ENCODE data around the gene CALY.

The CALY gene

DNA sequence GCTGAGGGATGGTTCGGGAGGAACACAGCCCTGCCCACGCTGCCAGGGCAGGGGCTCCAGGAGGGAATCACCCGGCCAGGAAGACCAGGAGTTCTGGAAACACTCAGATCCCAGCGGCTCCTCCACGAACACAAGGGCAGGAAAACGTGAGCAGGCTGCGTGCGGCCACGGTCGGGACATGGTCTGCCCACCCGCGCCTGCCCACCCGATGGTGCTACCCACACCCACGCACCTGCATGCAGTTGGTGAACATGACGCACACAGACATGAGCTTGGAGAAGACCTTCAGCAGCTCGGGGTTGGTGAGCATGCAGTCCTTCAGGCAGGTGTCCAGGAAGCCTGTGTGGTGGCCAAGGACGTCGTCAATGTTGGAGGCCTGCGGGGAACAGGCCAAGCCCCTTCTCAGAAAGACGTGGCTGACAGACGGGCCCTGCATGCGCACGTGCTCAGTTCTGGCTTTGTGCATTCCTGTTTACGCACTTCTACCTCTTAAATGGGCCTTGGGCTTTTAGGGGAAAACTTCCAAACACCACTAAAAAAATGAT lies 53.8 kb downstream of the CALY start:
- no peak for DNase-seq

DNA sequence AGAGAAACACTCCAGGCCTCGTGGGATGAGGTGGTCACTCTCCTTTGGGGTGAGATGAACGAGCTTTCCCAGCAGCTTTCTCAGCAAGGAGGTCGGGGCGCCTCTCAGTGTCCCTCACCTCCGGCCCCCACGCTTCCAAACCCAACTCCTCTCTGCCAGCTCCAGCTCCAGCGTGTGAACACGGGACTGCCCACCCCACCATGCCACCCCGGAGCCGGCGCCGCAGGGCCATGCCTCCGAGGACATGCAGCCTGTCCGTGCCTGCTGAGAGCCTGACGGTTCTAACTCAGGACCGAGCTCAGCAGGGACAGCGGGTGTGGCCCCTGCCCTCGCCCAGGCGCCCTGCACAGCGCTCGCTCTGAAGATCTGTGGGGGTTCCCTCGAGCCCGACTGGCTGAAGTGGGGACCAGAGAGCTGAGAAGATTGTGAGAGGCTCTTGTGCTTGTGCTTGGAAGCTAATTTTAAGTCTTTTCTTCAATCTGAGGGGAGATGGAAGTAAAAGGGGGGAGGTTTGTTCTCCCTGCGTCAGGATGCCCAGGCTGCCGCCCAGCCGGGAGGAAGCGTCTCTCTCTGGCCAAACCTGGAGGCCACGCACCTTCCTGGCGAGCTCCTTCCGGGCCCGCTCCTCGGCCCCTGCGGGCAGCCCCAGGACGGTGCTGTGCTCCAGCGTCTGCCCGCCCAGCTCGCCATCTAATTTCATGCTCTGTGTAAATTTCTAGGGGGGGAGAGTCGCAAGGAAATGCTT lies 54.9 kb downstream of the CALY start:
- DNase-seq, result no peak

DNA sequence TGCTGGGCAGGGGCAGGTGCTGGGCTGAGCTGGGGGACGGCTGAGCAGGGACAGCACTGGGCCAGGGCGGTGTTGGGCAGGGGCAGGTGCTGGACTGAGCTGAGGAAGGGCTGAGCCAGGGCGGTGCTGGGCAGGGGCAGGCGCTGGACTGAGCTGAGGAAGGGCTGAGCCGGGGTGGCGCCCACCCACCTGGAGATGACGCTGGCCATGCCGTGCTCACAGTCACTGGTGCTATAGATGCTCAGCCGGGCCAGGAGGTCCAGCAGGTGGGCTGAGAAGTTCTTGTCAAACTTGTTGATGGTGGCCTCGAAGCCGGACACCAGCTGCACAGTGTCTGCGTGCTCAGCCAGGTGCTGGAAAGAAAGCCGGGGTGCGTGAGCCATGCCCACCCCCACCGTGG lies 55.6 kb downstream of the CALY start:
- DNase-seq, result no peak

DNA sequence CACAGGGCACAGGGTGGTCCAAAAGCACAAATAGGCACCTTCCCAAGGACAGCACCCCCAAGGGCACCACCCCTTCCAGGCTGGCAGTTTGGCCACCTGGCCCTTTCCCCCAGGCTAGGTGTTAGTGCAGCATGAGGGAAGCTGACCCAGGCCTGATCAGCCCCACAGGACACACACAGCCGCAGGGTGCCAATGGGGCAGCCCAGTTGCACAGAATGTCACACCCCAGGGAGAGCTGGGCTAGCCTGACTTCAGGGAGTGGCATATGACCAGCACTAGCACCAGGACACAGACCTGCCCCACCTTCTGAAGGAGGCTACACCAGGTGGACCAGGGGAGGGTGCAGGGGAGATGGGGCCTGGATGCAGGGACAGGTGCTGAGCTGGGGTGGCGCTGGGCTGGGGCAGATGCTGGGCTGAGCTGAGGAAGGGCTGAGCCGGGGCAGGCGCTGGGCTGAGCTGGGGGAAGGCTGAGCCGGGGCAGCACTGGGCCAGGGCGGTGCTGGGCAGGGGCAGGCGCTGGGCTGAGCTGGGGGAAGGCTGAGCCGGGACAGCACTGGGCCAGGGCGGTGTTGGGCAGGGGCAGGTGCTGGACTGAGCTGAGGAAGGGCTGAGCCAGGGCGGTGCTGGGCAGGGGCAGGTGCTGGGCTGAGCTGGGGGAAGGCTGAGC lies 56.2 kb downstream of the CALY start:
- no peak for DNase-seq

DNA sequence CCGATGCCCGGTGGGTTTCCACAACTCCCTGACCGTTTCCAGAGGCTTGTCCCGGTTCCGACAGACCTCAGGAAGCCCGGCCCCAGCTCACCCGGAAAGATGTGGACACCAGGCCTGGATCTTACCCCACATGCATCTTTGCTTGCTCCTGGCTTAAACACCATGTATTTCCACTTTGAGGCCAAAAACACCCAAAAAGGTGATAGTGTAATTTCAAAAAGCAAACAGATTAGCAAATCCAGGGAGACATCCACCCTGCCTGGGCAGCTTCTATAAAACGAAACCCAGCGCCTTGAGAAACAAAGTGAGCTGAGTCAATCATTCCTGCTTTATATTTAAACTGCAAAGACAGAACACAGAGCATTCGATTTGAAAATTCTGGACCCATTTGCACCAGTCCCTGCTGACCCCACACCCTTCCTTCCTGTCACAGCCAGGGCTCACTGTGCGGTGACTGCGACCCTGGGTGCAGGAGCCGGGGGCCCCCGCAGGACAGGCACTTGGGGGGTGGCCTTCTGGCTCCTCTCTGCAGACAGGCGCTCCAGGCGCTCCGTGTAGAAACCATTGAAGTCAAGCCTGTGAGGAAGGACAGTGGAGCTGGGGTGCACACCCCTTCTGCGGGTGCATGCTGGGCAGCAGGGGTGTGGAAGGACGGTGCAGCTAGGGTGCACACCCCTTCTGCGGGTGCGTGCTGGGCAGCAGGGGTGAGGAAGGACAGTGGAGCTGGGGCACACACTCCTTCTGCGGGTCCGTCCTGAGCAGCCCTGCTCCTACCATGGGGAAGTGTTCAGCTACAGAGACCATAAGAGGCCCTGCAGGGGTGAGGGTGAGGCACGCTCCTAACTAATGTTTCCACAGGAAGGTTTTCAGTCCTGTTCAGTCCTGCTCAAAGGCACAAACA lies 57.1 kb downstream of the CALY start:
- no peak for DNase-seq

DNA sequence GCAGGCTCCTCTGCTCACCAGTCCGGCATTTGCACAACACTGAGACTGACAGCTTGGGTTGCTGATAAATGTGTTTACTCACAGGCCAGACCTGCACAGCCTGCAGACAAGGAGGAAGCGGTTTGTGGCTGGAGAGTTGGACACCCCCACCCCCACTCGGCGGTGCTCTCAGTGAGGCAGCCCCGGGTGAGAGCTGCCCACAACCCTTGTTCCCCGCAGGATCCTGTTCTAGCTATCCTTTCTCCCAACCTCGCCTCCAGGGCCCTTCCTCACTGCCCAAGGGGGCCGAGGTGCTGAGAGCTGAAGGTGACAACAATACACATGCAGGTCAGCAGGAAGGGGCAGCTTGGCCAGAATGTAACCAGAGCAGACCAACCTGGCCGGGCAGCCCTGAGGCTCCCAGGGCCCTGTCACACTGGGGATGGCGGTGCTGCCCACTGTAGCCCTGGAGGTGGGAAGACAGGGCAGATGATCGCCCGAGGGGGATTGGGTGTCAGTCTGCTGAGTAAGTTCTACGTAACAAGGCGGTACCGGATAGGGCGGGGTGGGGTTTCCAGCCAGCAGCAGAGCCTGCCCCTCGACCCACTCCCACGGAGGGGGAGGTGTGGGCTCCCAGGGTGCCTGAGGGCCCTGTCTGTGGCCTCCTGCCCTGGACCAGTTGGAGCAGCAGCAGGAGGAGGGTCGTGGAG lies 58.0 kb downstream of the CALY start:
- peak in 1 of 2 donors; percentile 9 for DNase-seq

DNA sequence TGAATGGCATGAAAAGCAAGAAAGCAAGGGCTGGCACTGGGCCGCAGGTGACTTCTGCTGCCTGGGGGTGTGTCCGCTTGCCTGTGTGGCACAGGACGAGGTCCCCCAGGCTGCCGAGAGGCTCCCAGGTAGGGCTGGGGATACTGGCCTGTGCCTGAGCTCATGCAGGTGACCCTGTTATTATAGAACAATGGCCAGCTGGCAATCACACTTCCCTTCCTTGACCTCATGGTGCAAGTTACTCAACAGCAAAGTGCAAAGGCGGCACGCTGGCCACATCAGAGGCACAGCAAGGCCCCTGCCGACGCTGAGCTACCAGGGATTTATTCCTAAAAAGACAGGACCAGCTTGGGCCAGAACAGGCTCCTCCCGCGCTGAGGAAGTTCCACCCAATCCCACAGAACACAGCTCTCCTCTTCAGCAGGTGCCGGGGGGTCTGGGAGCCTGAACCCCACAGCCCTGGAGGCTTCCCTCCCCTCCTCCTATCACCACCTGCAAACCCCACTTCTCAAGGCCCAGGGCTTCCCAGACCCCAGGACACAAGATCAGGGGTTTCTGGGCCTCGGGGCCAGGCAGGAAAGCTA lies 58.6 kb downstream of the CALY start:
- DNase-seq, result no peak

DNA sequence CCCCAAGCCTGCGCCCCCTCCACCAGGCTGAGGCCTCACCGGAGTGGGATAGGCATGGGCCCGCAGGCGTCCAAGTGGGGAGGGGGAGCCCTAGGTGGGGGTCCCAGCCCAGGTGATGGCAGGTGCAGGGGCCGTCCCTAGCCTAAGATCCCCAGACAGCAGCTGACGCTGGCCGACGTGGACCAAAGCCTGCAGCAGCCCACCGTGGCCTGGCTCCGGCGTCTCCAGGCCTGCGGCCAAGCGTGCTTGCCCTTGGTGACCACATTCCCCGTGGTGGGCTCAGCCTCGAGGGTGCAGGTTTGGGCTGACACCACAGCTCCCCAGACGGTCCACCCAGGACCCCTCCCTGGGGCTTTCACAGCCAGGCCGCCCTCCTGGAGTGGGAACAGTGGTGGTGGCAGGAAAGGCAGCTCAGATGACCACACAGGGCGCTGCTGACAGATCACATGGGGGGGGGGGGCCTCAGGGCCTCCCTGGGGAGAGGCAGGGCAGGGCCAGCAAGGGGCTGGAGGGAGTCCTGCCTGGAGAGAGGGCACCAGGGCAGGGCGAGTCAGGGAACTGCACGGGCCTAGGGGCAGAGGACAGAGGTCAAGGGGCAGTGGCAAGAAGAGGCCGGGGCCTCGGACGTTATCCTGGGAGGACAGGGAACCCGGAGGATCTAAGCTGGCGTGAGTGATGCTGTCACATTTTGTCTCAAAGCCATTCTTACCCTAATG lies 59.3 kb downstream of the CALY start:
- DNase-seq, result no peak

DNA sequence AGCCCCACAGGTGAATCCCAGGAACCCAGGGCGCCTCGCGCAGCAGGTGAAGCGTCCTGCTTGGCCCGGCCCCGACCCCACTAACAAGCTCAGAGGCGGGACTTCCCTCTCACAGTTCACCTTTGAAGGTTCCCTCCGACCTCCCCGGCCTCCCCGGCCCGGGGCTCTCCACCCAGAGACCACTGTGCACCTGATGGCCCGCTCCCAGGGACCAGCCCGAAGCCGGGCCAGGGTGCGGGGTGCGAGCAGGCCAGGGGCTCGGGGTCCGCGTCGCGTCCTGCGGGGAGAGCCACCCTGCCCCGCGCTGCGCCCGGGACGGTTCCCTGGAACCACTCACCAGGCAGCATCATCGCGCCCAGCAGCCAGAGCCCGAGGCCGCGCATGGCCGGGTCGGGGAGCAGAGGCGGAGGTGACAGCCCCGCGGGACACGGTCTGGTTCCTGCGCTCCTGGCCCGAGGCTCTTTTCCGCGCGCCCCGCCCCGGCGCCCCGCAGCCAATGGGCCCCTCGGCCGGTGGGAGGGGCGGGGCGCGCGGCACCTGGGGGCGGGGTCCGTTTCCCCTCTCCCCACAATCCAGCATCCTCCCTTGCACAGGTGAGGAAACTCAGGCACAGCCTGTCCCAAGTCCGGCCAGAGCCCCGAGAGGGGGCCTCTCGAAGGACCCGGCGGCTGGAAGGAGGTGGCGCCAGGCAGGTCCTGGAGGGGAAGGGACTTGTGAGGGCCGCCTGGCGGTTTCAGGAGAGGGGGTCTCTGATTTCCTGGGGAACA lies 60.1 kb downstream of the CALY start, which contains the start of gene ADAM8:
ADAM8 (minus strand) TSS at position 434 of the 767 bp plus-strand sequence; CDS start at position 383, 51 bp downstream.
- DNase-seq, result no peak

DNA sequence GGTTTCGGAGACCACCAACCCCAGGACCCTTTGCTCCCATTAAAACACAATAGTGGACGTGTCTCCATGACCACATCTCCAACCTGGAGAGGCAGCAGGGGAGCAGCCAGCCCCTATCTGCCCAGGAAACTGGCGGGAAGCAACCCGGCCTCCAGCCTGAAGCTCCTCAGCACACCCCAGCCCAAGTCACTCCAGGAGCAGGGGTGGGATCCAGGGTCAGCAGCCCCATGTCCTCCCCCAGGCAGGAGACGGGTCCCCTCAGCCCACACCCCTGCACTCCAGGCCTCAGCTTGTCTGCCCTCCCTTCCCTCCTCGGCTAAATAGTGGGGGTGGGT lies 60.6 kb downstream of the CALY start:
- DNase-seq, result no peak

DNA sequence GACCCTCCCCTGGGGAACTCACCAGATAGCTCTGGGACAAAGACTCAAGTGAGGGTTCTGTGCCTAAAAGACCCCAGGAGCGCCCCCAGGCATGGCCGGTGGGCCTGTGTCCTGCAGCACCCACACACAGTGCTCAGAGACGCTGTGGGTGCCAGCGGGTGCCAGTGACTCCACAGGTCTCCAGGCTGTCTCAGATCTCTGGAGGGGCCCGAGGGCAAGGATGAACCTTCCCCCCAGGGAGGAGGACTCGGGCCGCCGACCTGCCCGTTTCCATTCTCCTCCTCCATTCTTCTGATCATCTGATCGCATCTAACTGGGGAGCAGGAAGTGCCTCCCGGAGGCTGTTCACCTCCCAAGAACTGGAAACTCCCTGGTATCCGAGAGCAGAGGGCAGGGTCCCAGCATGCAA lies 61.0 kb downstream of the CALY start:
- DNase-seq, result no peak

DNA sequence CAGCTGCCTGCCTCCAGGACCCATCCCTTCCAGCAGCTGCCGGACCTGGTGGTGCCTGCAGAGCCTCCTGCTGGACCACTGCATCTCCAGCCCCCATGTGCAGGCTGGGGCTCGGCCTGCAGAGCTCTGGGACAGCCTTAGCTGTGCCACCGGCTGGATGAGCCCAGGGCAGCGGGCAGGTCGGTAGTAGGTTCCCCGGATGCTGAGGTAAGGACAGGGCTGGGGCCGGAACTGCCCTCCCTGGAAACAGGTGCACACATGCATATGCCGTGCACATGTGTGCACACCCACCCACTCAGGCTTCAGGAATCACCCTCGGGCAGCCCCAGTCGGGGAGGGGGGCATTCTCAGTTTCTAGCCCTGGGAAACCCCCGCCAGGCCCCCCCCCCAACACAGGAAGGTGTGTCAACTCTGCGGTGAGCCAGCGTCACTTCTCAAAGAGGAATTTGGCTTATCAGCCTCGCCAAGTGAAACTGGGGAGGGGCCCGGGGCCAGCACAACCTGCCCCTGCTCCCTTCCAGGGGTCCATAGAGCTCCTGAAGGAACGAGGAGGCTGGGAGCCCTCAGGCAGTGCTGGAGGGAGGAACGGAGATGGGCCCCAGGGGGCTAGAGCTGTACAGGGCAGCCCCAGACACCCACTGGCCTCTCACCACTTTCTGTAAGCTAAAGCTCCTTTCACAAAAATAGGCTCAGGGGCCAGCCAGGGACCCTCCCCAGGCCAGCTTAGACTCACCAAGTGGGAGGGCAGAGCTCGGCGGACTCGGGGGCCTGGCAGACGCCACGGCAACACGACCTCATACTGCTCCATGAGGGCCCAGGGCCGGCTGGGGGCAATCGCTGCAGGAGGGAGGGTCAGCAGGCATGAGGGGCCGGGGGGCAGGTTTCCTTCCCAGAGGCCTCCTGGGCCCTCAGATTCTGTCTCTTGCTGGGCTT lies 61.7 kb downstream of the CALY start:
- DNase-seq, result no peak
